HL-60 (cell line): ENCODE data around the gene DNAJC17.
A peak's percentile ranks its signal among the peaks of the same experiment; 100 is the strongest.

ENCODE experiments used
- DNase-seq, 2 experiments: peaks; one replicate each; pipeline ENCODE4 v3.0.0-alpha.2; 2010 to 2020; ENCODE audit warnings: low read depth in 1 of 2, low spot score in 1 of 2
- H3K27ac ChIP-seq: fragments of 250-450 bp; sonication (Bioruptor Pico); replicated peaks from 2 replicates; pipeline ENCODE4 v1.5.1; 2020; ENCODE audit warnings: mild to moderate bottlenecking, moderate library complexity
- H3K27me3 ChIP-seq: fragments of 250-450 bp; sonication (Bioruptor Pico); 2 replicates; pipeline ENCODE4 v1.5.1; 2021; ENCODE audit warnings: mild to moderate bottlenecking, moderate library complexity; ENCODE audit not compliant: insufficient read depth, poor library complexity, severe bottlenecking
- H3K4me3 ChIP-seq: replicated peaks from 2 replicates; pipeline ENCODE4 v1.5.1; 2011; ENCODE audit warnings: mild to moderate bottlenecking, control low read depth, low read length; ENCODE audit not compliant: insufficient read depth
- GABPA ChIP-seq: IDR thresholded peaks from 2 replicates; pipeline ENCODE4 v1.6.1; 2012; ENCODE audit warnings: low read depth
- SPI1 ChIP-seq: IDR thresholded peaks from 2 replicates; pipeline ENCODE4 v1.6.1; 2012; ENCODE audit warnings: low read depth, mild to moderate bottlenecking, borderline replicate concordance

Gene DNAJC17

GRCh38 chr15:40716165-40716564, 91.1 kb downstream of the DNAJC17 start:
- TF ChIP-seq SPI1 (peak; percentile 84), GABPA (no peak)
- no peaks in the 10 kb centered on the region for H3K27me3 ChIP-seq
- H3K4me3 ChIP-seq = no peak overlapping the region
- no peak for DNase-seq
- H3K27ac ChIP-seq = no peak overlapping the region
